HG02759 (cell line): Measurements from ENCODE around the gene RIPK4.

Experiments
- ATAC-seq: cut with Tn5 transposase; IDR thresholded peaks from one replicate; pipeline ENCODE4 v1.9.1; 2021; ENCODE audit warnings: mild to moderate bottlenecking, moderate library complexity; ENCODE audit not compliant: unreplicated experiment

Gene RIPK4

DNA sequence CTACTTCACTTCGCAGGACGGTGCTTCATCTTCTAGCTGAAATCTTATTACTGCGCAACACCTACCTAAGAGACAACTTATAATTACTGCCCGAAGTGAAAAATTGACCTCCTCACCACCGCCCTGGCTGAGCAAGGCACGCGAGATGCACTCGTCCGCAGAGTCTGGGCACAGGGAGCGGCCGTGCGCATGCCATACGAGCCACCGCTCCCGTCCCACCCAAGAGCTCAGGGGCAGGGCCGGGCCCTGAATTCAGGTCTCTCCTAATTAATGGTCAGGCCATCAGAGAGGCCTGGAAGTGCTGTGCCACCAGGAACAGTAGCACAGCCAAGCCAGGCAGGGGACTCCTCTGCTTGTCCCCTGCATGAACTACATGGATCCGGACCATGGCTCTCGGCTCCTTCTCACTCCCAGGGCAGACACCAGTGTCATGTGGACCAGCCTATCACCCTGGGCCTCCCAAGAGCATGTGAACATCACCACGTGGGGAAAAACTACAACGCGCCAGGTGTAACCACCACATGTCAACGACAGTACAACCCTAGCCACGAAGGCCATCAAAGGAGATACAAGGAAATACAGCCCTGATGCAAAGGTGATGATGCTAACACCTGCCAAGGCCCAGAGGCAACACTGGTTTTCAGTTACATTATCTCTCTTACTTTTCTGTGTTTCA is 11.5 kb downstream of the RIPK4 start:
- no peak for ATAC-seq

GRCh38 chr21:41754479-41754891 is 12.4 kb downstream of the RIPK4 start:
- ATAC-seq: no peak

DNA sequence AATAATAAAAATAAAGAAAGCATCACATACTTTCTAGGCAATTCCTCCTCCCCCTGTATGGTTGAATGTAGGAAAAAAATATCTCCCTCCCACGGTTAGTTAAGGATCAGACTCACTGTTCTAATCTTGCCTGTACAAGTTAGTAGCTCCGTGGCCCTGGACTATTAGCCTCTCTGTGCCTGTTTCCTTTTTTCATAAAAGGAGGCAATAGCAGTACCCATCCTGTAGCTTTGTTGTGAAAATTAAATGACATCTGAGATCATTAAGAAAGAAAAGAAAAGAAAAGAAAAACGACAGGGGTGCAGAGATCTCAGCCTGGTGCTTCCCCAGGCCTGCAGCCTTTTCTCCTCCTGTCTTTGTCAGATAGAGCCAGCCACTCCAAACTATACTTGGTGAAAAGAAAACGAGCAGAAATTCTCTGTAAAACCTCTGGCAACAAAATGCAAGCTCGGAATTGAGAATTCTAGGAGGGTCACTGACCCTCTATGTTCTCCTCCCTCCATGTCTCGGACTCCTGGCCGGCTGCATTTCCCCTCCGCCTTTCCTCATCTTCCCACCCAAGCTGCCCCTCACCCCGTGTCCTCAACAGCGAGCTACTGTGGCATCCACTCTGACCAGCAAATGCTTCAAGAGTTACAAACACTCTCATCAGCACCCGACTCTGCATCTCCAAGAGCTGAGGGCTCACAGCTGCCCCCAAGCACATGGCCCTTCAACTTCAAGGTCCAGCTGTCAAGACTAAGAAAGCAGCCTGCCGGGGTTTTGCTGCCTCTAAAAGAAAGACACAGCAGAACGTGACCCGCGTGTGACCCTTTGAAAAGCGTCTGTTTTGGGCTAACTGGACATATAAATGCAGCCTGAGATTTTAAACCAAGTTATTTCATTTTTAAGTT is 13.6 kb downstream of the RIPK4 start:
- ATAC-seq: no peak

- no peak for ATAC-seq
These were observed 14.6 kb downstream of the RIPK4 start for GRCh38 chr21:41752231-41752681.

DNA sequence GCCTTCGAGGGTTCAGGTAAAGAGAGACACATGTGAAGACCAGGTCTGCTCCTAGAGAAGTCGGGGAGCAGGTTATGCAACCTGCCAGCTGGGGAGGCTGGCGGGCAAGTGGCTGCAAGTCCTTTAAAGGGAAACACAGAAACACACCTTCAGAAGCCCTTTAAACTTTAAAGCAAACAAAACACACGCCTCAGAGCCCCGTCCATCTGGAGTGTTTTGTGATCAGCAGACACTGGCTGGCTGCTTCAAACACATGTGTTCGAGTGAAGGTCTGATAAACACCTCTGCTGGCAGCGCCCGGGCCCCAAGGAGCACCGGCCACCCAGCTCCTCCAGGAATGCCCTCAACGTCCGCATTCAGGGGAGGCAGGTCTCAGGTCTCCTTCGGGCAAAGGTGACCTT is 15.2 kb downstream of the RIPK4 start:
- ATAC-seq: no peak

DNA sequence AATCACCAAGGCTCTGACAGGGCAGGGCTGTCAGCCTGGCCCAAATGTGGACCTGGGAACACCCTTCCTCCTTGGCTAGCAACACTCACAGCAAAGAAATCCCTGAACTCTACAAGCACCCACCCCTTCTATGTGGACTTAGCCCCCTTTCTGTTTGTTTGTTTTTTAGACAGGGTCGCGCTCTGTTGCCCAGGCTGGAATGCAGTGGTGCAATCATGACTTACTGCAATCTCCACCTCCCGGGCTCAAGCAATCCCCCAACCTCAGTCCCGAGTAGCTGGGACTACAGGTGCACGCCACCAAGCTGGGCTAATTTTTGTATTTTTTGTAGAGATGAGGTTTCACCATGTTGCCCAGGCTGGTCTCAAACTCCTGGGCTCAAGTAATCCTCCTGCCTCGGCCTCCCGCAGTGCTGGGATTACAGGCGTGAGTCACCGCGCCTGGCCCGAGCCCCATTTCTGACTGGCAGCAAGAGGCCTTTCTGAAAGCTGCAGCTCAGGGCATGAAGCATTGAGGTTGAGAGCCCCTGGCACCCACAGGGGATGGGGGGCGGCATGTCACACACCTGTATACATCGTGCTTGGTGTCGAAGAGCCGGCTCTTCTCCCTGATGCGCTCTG is 16.2 kb downstream of the RIPK4 start:
- no peak for ATAC-seq

DNA sequence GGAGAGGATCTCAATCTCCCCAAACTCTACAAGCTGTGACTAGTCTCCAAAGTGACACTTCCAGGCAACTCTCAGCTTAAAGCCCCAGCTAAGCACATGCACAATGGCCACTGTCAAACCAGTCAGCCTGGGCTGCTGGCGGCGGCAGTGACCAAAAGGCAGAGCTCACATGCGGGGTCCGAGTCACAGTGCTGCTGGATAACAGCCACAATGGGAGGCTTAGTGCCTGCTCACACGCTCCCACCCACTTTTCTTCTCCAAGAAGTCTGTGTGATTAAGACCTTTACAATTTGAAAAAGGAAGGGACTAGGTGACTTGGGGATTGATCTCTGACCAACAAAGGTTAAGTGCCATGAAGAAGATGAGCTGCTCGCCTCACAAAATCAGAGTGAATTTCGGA is 16.8 kb downstream of the RIPK4 start:
- ATAC-seq: no peak

DNA sequence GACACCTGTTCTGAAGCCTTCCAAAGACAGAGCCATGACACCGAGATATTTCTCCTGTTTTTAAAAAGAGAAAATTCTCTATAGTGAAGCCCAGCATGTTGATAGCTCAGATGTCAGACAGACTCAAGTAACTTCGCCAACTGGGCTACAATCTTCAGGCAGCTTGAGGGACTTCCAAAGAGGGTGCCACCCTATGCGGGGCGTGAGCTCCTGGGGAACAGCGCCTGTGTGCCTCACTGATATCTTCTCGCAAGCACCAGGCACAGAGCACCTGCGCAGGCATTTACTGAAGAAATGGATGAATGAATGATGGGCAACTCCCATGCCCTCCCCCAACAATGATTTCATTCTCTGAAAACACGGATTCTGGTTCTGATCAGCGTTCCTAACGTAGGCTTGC is 17.6 kb downstream of the RIPK4 start:
- ATAC-seq: no peak

GRCh38 chr21:41747943-41748738 is 18.7 kb downstream of the RIPK4 start:
- no peak for ATAC-seq

DNA sequence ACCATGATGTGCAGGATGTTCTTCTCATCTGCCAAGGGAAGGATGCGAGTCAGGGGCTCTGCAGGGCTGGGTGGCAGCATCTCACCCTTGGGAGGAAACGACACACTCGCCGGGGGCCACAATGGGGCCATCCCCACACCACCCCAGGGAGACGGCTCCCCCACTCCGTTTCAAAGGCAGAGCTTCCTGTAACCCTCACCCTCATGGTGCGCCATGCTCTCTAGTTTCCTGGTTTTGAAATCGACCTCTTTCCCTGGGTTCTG is 20.2 kb downstream of the RIPK4 start:
- ATAC-seq: no peak

- ATAC-seq: no peak
These were observed 20.7 kb downstream of the RIPK4 start for GRCh38 chr21:41745971-41746743.

- no peak for ATAC-seq
These were observed 21.6 kb downstream of the RIPK4 start for GRCh38 chr21:41745026-41745820.

GRCh38 chr21:41744028-41744930 is 22.6 kb downstream of the RIPK4 start:
- ATAC-seq: no peak

DNA sequence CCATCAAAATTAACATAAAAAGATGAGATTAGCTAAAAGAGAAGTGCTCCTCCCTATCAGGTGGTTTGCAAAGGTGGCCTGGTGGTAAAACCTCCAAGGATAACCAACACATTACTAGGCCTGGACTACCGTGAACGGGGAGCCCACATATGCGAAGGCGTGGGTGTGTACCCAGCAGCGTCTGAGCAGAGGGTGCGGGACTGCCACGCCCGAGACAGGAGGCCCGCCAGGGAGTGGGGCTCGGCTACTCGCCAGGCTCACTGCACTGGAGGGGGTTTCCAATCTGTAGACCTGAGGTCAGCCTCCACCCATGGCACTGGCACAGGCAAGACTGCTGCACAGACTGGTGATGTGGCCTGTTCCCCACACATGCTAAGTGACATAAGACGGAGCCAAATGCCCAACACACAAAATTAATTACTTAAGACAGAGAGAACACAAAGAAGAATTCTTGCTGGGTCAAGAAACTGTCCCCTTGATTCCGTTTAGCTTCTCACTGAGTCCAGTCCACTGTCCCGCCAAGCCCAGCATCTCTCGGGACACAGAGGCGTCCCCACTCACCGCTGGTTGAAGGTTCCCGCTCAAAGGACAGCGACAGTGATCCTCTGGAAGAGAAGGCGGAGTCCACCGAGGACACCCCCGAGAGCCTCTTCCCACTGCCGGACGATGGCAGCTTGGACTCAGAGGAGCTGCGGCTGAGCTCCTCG is 23.4 kb downstream of the RIPK4 start:
- ATAC-seq: no peak

DNA sequence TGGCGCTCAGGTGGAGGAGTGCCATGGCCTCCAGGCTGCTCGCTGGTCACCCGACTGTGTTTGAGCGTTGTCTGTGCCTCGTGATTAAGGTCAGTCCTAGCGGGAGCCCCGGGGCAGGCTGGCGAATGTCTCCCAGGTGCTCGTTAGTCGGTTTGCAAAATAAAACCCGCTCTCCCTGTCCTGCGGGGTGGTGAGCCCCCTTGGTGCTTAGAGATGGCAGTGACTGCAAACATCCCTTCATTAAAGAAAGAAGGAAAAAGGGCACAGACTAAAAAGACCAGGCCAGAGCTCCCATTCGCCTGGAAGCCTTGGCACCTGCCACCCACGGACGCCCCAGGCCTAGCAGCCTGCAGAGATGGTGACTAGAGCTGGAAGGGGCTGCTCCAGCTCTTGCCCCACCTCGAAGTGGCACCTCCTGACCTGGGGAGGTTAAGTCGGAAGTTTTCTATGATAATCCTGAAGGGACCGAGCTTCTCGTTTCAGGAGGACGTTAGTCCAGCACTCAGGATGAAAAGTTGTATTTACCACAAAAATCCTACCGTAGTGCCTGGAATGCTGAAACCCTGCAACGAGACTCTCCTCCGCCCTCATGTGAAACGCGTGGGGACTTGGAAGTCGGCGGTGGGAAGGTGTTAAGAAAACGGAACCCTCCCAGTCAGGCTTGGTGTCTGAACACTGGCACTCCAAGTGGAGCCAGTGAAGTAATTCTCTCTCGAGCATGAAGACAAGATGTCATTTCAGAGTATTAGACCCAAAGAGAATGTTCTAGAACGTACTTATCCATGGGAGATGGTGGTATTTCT is 24.6 kb downstream of the RIPK4 start:
- ATAC-seq: no peak

DNA sequence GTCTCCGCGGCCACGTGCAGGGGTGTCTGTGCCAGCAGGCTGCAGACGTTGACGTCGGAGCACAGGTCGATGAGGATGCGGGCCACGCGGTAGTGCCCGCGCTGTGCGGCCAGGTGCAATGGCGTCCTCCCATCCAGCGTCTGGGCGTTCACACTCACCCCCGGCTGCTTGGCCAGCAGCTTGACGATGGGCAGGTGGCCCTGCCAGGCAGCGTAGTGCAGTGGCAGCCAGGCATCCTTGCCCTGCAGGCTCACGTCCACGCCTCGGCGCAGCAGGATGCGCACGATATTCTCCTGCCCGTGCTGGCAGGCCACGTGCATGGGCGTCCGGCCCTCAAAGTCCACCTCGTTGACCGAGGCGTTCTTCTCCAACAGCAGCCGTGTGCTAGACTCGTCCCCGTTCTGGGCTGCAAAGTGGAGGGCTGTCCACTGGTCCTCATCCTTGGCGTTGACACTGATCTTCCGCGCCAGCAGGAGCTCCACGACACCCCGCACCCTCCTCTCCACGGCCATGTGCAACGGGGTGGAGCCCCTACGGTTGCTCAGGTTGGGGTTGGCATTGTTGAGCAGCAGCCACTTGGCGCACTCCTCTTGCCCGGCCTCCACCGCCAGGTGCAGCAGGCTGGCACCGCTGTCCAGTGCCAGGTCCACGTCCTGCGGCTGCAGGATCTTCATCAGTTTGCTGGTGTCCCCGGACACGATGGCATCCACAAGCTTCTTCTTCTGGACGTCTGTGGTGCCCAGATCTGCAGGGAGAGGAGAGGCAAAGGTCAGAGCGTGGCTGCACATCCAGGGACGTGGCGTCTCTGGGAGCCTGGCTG is 25.4 kb downstream of the RIPK4 start:
- no peak for ATAC-seq
